Stimulated activated CD8-positive, alpha-beta memory T cell treated with anti-CD3 and anti-CD28 coated beads, Interleukin-15, amount 100 ng/mL, for 1 hour (primary cell): Measurements from ENCODE around the gene BMP8B.
"Not testable (repeated sequence)": the region's sequence is repeated elsewhere in the genome, so short reads cannot be mapped to it uniquely, and the experiment has no call there.

Source experiments
- DNase-seq: peaks from one replicate; pipeline ENCODE4 v3.0.0-alpha.2; 2020; ENCODE audit warnings: low read depth

BMP8B gene

GRCh38 chr1:39788758-39789570, at the start of gene BMP8B:
TSS of gene BMP8B (minus strand) at chr1:39788865. CDS start at chr1:39788485, 380 bp downstream.
- DNase-seq = no peak

GRCh38 chr1:39836595-39837110, 48.0 kb upstream of the BMP8B start:
- DNase-seq = no peak

GRCh38 chr1:39835935-39836594, 47.4 kb upstream of the BMP8B start:
- no peak for DNase-seq

- DNase-seq = no peak
Observed at GRCh38 chr1:39835110-39835509, 46.4 kb upstream of the BMP8B start.

- no peak for DNase-seq
Observed at GRCh38 chr1:39833621-39834385, 45.1 kb upstream of the BMP8B start.

GRCh38 chr1:39833121-39833520, 44.5 kb upstream of the BMP8B start:
- DNase-seq = no peak

GRCh38 chr1:39832294-39832693, 43.6 kb upstream of the BMP8B start:
- DNase-seq = no peak

GRCh38 chr1:39829791-39830533, 41.3 kb upstream of the BMP8B start:
- DNase-seq = no peak

GRCh38 chr1:39828734-39829133, 40.1 kb upstream of the BMP8B start:
- no peak for DNase-seq

GRCh38 chr1:39828255-39828654, 39.6 kb upstream of the BMP8B start:
- DNase-seq = not testable (repeated sequence)

GRCh38 chr1:39827201-39827600, 38.5 kb upstream of the BMP8B start:
- DNase-seq = no peak

GRCh38 chr1:39826583-39826982, 37.9 kb upstream of the BMP8B start:
- no peak for DNase-seq

- no peak for DNase-seq
Observed at GRCh38 chr1:39825432-39825941, 36.8 kb upstream of the BMP8B start.

GRCh38 chr1:39823450-39823849, 34.8 kb upstream of the BMP8B start:
- DNase-seq = not testable (repeated sequence)

- no peak for DNase-seq
Observed at GRCh38 chr1:39822146-39822545, 33.5 kb upstream of the BMP8B start.

GRCh38 chr1:39819091-39819812, 30.6 kb upstream of the BMP8B start:
- no peak for DNase-seq

GRCh38 chr1:39818482-39818881, 29.8 kb upstream of the BMP8B start:
- DNase-seq = no peak

- DNase-seq = not testable (repeated sequence)
Observed at GRCh38 chr1:39817091-39817932, 28.6 kb upstream of the BMP8B start.

GRCh38 chr1:39816415-39817090, 27.9 kb upstream of the BMP8B start:
- DNase-seq = peak; percentile 6
